ENCODE data around the gene RUFY1.
"Not testable (repeated sequence)": the region's sequence is repeated elsewhere in the genome, so short reads cannot be mapped to it uniquely, and the experiment has no call there.

- TF ChIP-seq CTCF (IDR thresholded peaks at IDR 0.05); POLR2A (IDR thresholded peaks at IDR 0.05); EP300 (IDR thresholded peaks at IDR 0.05; ENCODE audit: low read depth); POLR2AphosphoS5 (IDR thresholded peaks at IDR 0.05): not testable (repeated sequence)
Measured at GRCh38 chr5:179649166-179649703, 98.9 kb downstream of the RUFY1 start.

All from transverse colon (tissue), 4 donors.